SK-N-SH (cell line): ENCODE measurements around the gene TMEM209.

Experiments used
- CTCF ChIP-seq: fragments of 200-600 bp; sonication (generic); IDR thresholded peaks from 2 replicates; pipeline ENCODE4 v1.6.1; 2017; ENCODE audit warnings: antibody characterized with exemption, mild to moderate bottlenecking, moderate library complexity
- FOSL2 ChIP-seq: IDR thresholded peaks from 2 replicates; pipeline ENCODE4 v1.4.0; 2012; ENCODE audit warnings: low read depth, mild to moderate bottlenecking, moderate library complexity, borderline replicate concordance
- IRF3 ChIP-seq: fragments of 150-350 bp; IDR thresholded peaks from 2 replicates; pipeline ENCODE4 v1.6.1; 2016; ENCODE audit warnings: mild to moderate bottlenecking, low read depth, low read length
- MAX ChIP-seq: IDR thresholded peaks from 2 replicates; pipeline ENCODE4 v1.4.0; 2012; ENCODE audit warnings: low read depth
- POLR2AphosphoS5 ChIP-seq: IDR thresholded peaks from 2 replicates; pipeline ENCODE4 v1.6.1; 2012; ENCODE audit warnings: low read depth, low read length
- REST ChIP-seq: IDR thresholded peaks from 2 replicates; pipeline ENCODE4 v1.6.1; 2012; ENCODE audit warnings: mild to moderate bottlenecking, low read depth, low read length, moderate library complexity

GRCh38 chr7:130213828-130214227 is 8.6 kb upstream of the TMEM209 start:
- TF ChIP-seq CTCF (no peak), FOSL2 (no peak), POLR2AphosphoS5 (no peak), IRF3 (no peak), REST (no peak), MAX (no peak)
